IPS-NIHi11 (cell line): ENCODE results near the gene CMTM4.
A peak's percentile ranks its signal among the peaks of the same experiment; 100 is the strongest.
"Not testable (repeated sequence)": the region's sequence is repeated elsewhere in the genome, so short reads cannot be mapped to it uniquely, and the experiment has no call there.

Experiments
- DNase-seq: peaks from one replicate; pipeline ENCODE4 v3.0.0; 2012; ENCODE audit warnings: mixed read lengths, low spot score

Gene CMTM4

GRCh38 chr16:66705790-66706505 lies 9.4 kb upstream of the CMTM4 start:
- DNase-seq, result no peak

GRCh38 chr16:66703406-66704215 lies 7.1 kb upstream of the CMTM4 start:
- no peak for DNase-seq

GRCh38 chr16:66701516-66701915 lies 5.0 kb upstream of the CMTM4 start:
- DNase-seq, result no peak

DNA sequence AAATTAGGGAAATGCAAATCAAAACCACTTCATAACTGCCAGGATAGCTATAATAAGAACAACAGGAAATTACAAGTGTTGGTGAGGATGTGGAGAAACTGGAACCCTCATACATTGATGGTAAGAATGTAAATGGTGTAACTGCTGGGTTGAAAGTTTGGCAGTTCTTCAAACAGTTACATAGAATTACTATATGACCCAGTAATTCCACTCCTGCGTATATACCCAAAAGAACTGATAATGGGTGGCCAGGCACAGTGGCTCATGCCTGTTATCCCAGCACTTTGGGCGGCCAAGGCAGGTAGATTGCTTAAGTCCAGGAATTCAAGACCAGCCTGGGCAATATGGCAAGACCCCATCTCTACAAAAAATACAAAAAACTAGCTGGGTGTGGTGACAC lies 4.5 kb upstream of the CMTM4 start:
- no peak for DNase-seq

GRCh38 chr16:66699898-66700297 lies 3.4 kb upstream of the CMTM4 start:
- DNase-seq, result no peak

GRCh38 chr16:66698046-66698445 lies 1.5 kb upstream of the CMTM4 start:
- no peak for DNase-seq

DNA sequence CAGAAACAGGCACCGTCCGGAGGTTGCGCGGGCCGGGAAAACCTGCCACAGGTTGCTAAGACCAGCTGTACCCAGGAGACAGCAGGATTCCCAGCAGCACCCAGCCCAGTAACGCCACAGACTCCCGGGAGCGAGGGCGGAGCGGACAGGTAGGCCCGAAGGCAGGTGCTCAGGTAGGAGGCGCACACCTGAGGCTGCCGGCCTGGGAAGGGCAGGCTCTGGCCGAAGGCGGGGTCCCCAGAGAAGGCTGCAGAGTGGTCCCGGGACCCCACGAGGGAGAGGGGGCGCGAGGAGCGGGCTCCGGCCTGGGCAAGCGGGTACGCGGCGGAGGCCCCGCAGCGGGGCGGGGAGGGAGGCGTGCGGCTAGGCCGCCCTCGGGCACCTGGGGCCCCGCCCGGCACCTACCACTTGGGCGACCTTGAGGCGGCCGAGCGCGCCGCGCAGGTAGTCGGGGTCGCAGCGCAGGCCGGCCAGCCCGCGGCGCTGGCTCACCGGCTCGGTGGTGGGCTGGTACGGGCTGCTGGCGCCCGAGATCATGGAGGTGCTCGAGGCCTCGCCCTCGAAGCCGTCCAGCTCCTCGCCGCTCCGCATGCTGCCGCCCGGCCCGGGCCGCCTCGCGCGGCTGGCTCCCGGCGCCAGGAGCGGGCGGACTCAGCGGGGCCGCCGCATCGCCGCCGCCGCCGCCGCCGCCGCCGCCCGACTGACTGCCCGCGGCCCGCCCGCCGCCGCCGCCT lies 441 bp downstream of the CMTM4 start:
- DNase-seq, result peak; percentile 72

DNA sequence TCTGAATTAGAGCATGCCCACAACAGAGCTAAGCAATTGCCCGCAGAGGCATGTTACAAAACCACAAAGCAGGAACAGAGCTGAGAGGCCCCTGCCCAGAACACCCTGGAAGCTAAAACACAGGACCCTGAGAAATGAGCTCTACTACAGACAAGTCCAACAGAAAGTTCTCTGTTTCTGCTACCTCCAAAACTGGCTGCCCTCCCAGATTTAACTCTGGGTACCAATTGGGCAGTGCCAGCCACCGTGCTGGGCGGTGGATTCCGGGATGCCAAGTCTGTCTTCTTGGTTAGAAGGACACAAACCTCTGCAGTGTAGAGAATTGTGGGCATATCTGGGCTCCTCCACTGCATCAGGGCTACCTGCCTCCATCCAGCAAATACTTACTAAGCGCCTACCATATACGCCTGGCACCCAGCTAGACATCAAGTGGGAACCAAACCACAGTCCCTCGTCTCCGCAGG lies 1.0 kb downstream of the CMTM4 start:
- DNase-seq, result no peak

DNA sequence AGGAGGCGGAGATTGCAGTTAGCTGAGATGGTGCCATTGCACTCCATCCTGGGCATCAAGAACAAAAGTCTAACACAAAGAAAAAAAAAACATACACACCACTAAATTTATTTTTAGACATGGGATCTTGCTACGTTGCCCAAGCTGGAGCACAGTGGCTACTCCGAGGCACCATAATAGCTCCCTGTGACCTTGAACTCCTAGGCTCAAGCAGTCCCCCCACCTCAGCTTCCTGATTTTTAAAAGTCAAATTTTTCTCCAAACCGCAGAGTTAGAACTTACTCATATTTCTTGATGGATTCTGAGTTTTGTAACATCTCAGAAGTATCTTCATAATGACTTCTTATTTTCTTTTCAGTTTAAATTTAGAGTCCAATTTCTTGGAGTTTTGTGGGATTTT lies 3.4 kb downstream of the CMTM4 start:
- DNase-seq, result no peak

- no peak for DNase-seq
Measured at GRCh38 chr16:66692341-66692740, 4.2 kb downstream of the CMTM4 start.

- no peak for DNase-seq
Measured at GRCh38 chr16:66691234-66691633, 5.3 kb downstream of the CMTM4 start.

DNA sequence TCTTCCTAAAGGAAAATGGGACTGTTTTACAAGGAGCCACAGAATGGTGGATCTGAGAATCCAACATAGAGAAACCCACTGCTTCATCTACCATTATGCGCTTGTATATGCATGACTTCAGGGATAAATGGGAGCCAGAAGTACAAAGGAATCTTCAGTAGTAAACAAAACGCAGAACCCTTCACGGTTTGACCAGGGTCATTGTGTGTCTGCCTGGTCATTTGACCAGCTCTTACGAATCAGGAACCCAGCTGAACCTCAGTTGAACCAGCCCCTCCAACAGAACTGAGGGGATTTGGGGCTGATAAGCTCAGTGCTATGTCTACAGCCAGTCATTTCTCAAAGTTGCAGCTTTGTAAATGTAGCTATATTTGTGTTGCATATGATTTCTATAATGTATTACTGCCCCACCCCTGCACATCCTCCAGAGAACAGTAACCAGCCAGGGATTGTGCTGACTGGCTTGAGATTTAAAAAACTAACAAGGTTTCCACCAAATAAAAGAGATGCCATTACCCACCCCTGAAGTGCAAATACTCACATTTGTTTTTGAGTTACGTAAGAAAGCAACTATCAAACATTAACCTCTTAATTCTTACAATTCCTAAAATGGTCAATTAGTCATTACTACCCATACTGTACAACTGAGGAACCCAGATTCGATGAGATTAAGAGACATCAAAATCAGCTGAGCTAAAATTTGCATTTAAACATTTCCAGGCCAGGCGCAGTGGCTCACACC lies 6.3 kb downstream of the CMTM4 start:
- DNase-seq, result no peak

DNA sequence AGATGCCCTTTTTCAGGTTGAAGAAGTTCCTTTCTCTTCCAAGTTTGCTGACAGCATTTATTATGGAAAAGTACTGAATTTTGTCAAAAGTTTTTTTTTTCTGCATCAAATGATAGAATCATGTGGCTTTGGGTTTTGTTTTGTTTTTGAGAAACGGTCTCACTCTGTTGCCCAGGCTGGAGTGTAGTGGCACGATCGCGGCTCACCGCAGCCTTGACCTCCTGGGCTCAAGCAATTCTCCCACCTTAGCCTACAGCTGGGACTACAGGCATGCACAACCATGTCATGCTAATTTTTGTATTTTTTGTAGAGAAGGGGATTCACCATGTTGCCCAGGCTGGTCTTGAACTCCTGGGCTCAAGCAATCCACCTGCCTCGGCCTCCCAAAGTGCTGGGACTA lies 7.3 kb downstream of the CMTM4 start:
- DNase-seq, result no peak

GRCh38 chr16:66687906-66688625 lies 8.5 kb downstream of the CMTM4 start:
- DNase-seq, result no peak

GRCh38 chr16:66685501-66686115 lies 10.9 kb downstream of the CMTM4 start:
- not testable (repeated sequence) for DNase-seq

DNA sequence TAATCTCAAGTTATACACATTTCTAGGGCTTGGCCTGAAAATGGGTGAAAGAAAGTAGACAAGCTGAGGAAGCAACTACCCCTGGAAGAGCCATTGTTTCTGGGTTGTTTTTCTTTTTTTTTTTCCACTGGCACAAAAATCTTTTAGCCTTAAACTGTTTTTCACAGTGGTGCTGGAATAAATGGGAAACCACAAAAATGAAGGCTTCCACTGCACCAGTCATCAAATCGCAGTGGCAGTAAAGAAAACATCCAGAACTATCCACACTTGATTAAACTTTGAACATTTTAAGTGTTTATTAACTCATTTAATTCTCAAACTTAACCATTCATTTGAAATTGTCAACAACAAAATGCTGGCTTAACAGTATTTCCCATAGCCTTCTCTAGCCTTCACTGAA lies 14.3 kb downstream of the CMTM4 start:
- no peak for DNase-seq

DNA sequence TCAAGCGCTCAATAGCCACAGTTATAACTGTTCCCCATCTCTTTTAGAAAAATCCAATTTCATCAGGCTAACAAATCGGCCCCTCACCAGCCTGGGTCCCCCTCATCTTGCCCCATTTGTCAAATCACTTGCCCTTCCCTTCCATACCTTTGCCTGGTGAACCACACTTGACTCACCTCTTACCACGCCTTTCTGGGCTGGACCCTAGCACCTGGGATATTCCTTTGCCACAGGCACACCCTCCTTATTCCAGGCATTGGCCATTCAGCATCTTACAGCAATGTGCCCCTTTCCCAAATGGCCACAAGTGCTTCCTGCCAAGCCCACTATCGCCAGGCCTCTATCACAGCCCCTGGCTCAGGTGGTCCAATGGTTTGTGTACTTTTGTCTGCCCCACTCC lies 14.9 kb downstream of the CMTM4 start:
- no peak for DNase-seq

- no peak for DNase-seq
Measured at GRCh38 chr16:66678337-66678736, 18.2 kb downstream of the CMTM4 start.

DNA sequence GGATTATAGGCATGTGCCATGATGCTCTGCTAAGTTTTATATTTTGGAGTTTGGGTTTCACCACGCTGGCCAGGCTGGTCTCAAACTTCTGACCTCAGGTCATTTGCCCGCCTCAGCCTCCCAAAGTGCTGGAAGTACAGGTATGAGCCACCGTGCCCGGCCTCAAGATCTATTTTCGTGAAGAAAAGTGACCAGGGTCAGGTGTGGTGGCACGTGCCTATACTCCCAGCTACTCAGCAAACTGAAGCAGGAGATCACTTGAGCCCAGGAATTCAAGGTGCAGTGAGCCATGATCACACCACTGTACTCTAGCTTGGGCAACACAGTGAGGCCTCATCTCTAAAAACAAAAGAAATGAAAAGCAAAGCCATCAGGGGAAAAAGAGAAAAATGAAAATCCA lies 18.7 kb downstream of the CMTM4 start:
- DNase-seq, result no peak

GRCh38 chr16:66677179-66677578 lies 19.4 kb downstream of the CMTM4 start:
- DNase-seq, result no peak

GRCh38 chr16:66676599-66676998 lies 19.9 kb downstream of the CMTM4 start:
- no peak for DNase-seq
